HG03520 (cell line): ENCODE results near the gene PCDH1.
"Not testable (repeated sequence)": the region's sequence is repeated elsewhere in the genome, so short reads cannot be mapped to it uniquely, and the experiment has no call there.

Experiments
- ATAC-seq: cut with Tn5 transposase; IDR thresholded peaks from one replicate; pipeline ENCODE4 v1.9.1; 2021; ENCODE audit warnings: mild to moderate bottlenecking, moderate library complexity; ENCODE audit not compliant: unreplicated experiment

Gene PCDH1

GRCh38 chr5:141839015-141839513, 39.1 kb downstream of the PCDH1 start:
- ATAC-seq, result no peak

GRCh38 chr5:141838326-141839014, 39.7 kb downstream of the PCDH1 start:
- no peak for ATAC-seq

GRCh38 chr5:141835928-141836670, 42.1 kb downstream of the PCDH1 start:
- no peak for ATAC-seq

GRCh38 chr5:141834331-141834730, 43.9 kb downstream of the PCDH1 start:
- ATAC-seq, result no peak

GRCh38 chr5:141832131-141832530, 46.1 kb downstream of the PCDH1 start:
- no peak for ATAC-seq

- no peak for ATAC-seq
Measured at GRCh38 chr5:141828162-141828561, 50.0 kb downstream of the PCDH1 start.

GRCh38 chr5:141826674-141827073, 51.5 kb downstream of the PCDH1 start:
- ATAC-seq, result no peak

GRCh38 chr5:141825791-141826560, 52.2 kb downstream of the PCDH1 start:
- ATAC-seq, result no peak

GRCh38 chr5:141825241-141825671, 53.0 kb downstream of the PCDH1 start:
- ATAC-seq, result no peak

- ATAC-seq, result no peak
Measured at GRCh38 chr5:141824717-141825116, 53.5 kb downstream of the PCDH1 start.

- ATAC-seq, result no peak
Measured at GRCh38 chr5:141823056-141823455, 55.2 kb downstream of the PCDH1 start.

GRCh38 chr5:141822144-141822543, 56.1 kb downstream of the PCDH1 start:
- no peak for ATAC-seq

- ATAC-seq, result no peak
Measured at GRCh38 chr5:141821430-141821925, 56.7 kb downstream of the PCDH1 start.

- ATAC-seq, result not testable (repeated sequence)
Measured at GRCh38 chr5:141820686-141821085, 57.5 kb downstream of the PCDH1 start.

- no peak for ATAC-seq
Measured at GRCh38 chr5:141817631-141818030, 60.6 kb downstream of the PCDH1 start.

- ATAC-seq, result no peak
Measured at GRCh38 chr5:141816598-141817399, 61.4 kb downstream of the PCDH1 start.

- no peak for ATAC-seq
Measured at GRCh38 chr5:141815796-141816180, 62.4 kb downstream of the PCDH1 start.

GRCh38 chr5:141815051-141815795, 63.0 kb downstream of the PCDH1 start:
- ATAC-seq, result no peak

GRCh38 chr5:141814064-141814964, 63.9 kb downstream of the PCDH1 start:
- no peak for ATAC-seq
